ENCODE measurements around the gene ARHGEF3. TPM values are rescaled to one million over a fixed set of nuclear protein-coding genes. Genes with fewer than 3 reads are reported as not detected.
"Not testable (repeated sequence)": the region's sequence is repeated elsewhere in the genome, so short reads cannot be mapped to it uniquely, and the experiment has no call there.

Gene ARHGEF3
- total RNA-seq, 8 experiments from 2014 or later = 4.5 to 137 (median 14.3) TPM

DNA sequence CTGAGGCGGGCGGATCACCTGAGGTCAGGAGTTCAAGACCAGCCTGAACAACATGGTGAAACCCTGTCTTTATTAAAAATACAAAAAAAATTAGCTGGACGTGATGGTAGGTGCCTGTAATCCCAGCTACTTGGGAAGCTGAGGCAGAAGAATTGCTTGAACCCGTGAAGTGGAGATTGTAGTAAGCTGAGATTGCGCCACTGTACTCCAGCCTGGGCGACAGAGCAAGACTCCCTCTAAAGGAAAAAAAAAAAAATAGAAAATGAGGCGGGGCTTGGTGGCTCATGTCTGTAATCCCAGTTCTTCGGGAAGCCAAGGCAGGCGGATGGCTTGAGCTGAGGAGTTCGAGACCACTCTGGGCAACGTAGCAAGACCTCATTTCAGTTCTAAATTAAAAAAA, 43.7 kb downstream of the ARHGEF3 start:
- peaks cover 10 to 16% of the 10 kb centered on the region in 2 donors for H3K4me1 ChIP-seq (replicated peaks in 1 of 2)
- ATAC-seq (replicated peaks in 6 of 8); in situ Hi-C loops (cut with MboI; ENCODE audit: low pct_unique_long_range_greater_than_20kb in 2 of 9, low sequenced_read_pairs in 9 of 9, unreplicated experiment in 9 of 9); H3K4me3 ChIP-seq; H3K27ac ChIP-seq: not testable (repeated sequence)
- 70 to 100% (median 84%) methylated on average over 1 to 8 of the region's 11 CpGs; no CpG with 5 or more reads in 2 of the 10 experiments for WGBS, 10 experiments

DNA sequence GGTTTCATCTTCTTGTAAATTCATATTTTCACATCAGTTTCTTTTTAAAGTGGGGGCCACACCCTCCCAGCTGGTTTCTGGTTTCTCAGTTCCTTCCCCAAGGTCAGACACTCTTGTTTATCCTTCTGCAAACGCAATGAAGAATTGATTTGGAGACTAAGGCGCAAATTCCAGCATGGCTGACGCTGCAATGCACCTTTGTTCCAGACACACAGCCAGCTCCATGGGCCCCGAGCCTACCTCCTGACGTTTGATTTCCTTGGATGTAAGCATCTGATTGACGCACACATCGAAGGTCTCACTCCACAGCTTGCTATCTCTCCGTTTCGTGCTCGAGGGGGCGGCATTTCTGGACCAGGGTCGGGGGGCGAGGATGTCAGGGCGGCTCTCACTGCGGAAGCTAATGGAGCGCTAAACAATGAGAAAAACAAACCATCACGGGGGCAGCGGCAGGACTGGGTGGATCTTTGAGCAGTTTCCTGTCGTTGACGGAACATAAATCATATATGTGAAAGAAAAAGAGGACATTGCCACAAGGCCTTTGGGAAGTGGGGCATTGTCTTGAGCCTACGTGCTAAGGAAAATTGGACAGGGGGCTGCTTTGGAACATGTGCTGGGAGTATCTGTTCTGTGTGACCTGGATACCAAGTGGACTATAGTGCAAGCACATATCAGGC, 46.9 kb downstream of the ARHGEF3 start:
- Histone ChIP-seq H3K27ac (peak overlapping the region in 1 of 2 donors; percentile 3), H3K4me3 (peak overlapping the region in 1 of 5 donors; percentile 11), H3K4me1 (replicated peaks in 1 of 2) (peaks cover 10 to 16% of the 10 kb centered on the region in 2 donors)
- in situ Hi-C loops (cut with MboI; ENCODE audit: low pct_unique_long_range_greater_than_20kb in 2 of 9, low sequenced_read_pairs in 9 of 9, unreplicated experiment in 9 of 9) = no loop called here
- WGBS, 10 experiments = 49 to 93% (median 69%) methylated on average over 1 to 20 of the region's 21 CpGs; no CpG with 5 or more reads in 1 of the 10 experiments
- peak in 5 of 8 experiments; percentile 58 to 92 (median 86) for ATAC-seq (replicated peaks in 6 of 8)

DNA sequence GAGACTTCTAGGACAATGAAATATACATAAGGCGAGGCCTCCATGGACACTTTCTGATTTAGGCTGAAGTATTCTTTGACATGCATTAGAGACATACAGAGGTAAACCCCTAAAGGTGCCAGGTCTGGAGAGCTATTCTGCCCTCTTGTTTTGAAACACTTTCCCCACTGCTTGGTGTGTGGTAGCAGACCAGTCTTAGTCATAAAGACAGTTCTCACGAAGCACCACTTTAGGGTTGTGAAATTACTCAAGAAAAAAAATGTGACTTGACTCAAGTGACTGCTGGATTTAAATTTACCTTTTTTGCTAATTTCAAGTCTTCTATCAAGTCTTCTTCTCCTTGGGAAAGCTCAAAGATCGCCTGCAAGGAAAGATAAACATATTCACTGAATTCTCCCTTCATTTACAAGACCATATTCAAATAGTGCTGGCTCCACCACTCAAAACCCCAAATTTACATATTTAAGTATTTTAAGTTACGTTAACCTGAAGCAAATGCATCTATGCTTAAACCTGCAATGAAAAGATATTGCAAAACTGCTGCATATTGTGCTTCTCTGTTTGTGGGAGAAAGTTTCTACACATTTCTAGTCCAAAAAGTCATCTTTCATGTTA, 48.4 kb downstream of the ARHGEF3 start:
- H3K4me1 ChIP-seq (replicated peaks in 1 of 2) = peaks cover 10 to 14% of the 10 kb centered on the region in 2 donors
- no peak overlapping the region for H3K4me3 ChIP-seq
- WGBS, 10 experiments = 0 to 88% (median 58%) methylated on average over 2 to 4 of the region's 4 CpGs; no CpG with 5 or more reads in 1 of the 10 experiments
- ATAC-seq (replicated peaks in 6 of 8) = peak in 3 of 8 experiments; percentile 79 to 84 (median 80)
- in situ Hi-C loops (cut with MboI; ENCODE audit: low pct_unique_long_range_greater_than_20kb in 2 of 9, low sequenced_read_pairs in 9 of 9, unreplicated experiment in 9 of 9) = no loop called here
- H3K27ac ChIP-seq = no peak overlapping the region

DNA sequence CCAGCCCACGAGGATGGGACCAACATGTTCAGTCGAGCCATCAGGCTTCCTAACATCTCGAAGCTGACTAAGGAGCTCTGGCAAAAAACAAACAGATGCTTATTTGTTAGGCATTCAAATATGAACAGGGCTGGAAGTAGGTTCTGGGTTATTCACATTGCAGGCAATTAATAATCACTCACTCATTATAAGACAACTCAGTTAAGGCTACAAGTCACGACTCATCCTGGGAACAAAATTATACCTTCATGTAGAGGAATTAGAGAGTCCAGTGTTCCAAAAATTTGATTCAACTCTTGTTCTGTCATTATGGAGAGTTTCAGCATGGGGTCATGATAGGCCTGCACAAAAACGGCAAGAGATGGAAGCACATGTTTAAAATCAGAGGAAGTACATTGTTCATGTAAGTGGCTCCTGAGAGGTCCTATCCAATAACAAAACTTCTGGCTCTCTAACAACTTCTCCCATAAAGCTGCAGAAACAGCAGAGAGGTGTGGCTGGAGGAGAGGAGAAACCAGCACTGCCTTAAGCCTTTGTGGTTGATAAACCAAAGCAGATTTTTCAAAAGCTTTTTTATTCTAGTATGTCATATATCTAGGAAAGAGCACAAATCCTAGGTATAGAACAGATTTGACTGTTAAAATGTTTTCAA, 50.6 kb downstream of the ARHGEF3 start:
- peak in 1 of 8 experiments; percentile 18 for ATAC-seq (replicated peaks in 6 of 8)
- Histone ChIP-seq H3K4me1 (replicated peaks in 1 of 2) (peaks cover 10 to 14% of the 10 kb centered on the region in 2 donors), H3K27ac (no peak overlapping the region), H3K4me3 (no peak overlapping the region)
- 46 to 100% (median 81%) methylated on average over 1 to 5 of the region's 5 CpGs for WGBS, 10 experiments
- in situ Hi-C loops (cut with MboI; ENCODE audit: low pct_unique_long_range_greater_than_20kb in 2 of 9, low sequenced_read_pairs in 9 of 9, unreplicated experiment in 9 of 9) = no loop called here

DNA sequence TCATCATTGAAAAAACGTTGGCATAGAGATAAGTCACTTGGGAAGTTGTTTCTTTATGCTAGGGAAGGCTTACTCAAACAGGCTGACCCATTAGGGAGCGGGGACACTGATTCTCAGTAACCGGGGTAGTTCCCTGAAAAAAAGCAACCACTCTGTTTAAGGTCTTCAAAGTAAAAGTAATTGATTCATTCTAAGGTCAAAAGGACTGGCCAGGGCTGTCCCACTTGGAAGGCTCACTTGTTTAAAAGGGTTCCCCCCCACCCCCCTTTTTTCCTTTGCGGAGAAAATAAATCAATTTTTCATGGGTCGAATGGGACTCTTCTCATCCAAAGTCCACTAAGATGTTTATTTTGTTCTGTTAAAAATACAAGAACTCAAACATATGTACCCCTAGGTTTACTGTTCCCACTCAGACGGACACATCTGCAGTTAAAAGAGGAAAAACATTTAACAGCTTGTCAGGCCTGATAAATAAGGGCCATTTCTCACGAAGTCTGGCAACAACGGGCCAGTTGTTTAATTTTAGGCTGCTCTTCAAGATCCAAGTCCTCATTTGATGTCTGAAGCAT, 53.0 kb downstream of the ARHGEF3 start:
- H3K4me1 ChIP-seq (replicated peaks in 1 of 2) = peaks cover 0 to 4% of the 10 kb centered on the region in 2 donors
- ATAC-seq (replicated peaks in 6 of 8) = peak in 2 of 8 experiments; percentile 38 to 87
- WGBS, 10 experiments = 29 to 100% (median 53%) methylated on average over 1 to 7 of the region's 8 CpGs
- in situ Hi-C loops (cut with MboI; ENCODE audit: low pct_unique_long_range_greater_than_20kb in 2 of 9, low sequenced_read_pairs in 9 of 9, unreplicated experiment in 9 of 9) = no loop called here
- no peak overlapping the region for H3K27ac ChIP-seq
- H3K4me3 ChIP-seq = no peak overlapping the region

DNA sequence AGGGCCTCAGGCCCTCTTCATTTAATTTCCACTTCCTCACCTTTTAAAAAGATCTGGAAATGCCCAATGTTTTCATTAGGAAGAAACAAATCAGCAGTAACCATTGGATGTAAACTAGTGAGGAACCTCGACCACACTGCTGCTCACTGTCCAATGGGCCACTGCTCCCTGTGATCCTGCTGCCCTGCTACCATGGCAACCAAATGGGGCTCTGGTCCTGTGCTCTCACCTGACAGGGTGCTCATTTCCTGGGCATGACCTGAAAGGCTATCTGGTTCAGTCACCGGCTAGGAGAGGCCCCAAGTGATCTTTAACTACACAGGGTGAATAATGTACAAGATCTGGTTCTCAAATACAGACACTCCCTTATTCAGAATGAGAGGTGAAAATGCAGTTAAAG, 54.6 kb downstream of the ARHGEF3 start:
- Histone ChIP-seq H3K4me3 (no peak overlapping the region), H3K27ac (no peak overlapping the region), H3K4me1 (replicated peaks in 1 of 2) (peaks cover 0 to 7% of the 10 kb centered on the region in 2 donors)
- in situ Hi-C loops (cut with MboI; ENCODE audit: low pct_unique_long_range_greater_than_20kb in 2 of 9, low sequenced_read_pairs in 9 of 9, unreplicated experiment in 9 of 9) = no loop called here
- 80 to 88% (median 83%) methylated on average over 1 of the region's 2 CpGs; no CpG with 5 or more reads in 7 of the 10 experiments for WGBS, 10 experiments
- peak in 3 of 8 experiments; percentile 20 to 68 (median 43) for ATAC-seq (replicated peaks in 6 of 8)

DNA sequence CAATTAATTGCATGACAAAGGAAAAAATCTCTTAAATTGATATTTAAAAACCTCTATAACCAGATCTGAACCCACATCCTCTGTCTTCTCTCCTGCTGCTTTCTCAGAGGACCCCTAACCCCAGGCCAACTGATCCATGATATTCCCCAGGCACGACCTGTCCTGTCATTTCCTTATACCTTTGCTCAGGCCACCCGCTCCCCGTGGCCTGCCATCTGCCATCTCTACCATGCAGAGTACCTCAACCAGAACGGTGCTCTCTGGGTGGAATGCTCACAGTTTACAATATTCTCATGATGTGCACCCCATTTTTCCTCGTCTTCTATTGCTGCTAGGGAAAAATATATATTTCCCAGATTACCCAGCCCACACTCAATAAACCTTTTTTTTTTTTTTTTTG, 57.7 kb downstream of the ARHGEF3 start:
- H3K4me3 ChIP-seq = no peak overlapping the region
- peaks cover 0 to 5% of the 10 kb centered on the region in 2 donors for H3K4me1 ChIP-seq (replicated peaks in 1 of 2)
- 73 to 100% (median 91%) methylated on average over 1 to 5 of the region's 5 CpGs; no CpG with 5 or more reads in 1 of the 10 experiments for WGBS, 10 experiments
- ATAC-seq (replicated peaks in 6 of 8) = no peak
- in situ Hi-C loops (cut with MboI; ENCODE audit: low pct_unique_long_range_greater_than_20kb in 2 of 9, low sequenced_read_pairs in 9 of 9, unreplicated experiment in 9 of 9) = no loop called here
- H3K27ac ChIP-seq = no peak overlapping the region

DNA sequence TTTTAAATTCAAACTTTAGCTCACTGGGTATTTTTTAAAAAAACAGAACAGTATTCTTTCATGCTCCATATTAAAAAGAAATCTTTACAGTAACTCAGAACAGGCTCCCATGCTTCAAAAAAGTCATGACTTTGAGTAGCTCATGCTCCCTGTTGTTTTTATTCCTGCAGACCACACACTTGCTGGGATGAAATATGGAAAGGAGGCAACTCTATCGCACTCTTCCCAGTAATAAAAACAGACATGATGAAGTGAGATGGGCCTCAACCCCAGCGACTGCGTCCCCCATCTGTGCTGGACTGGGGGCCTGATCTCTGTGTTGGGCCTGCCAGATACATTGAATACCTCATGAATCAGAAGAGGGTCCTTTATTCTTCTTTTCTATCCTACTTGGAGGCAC, 58.9 kb downstream of the ARHGEF3 start:
- Histone ChIP-seq H3K4me3 (no peak overlapping the region), H3K4me1 (replicated peaks in 1 of 2) (peaks cover 0 to 3% of the 10 kb centered on the region in 2 donors), H3K27ac (no peak overlapping the region)
- ATAC-seq (replicated peaks in 6 of 8) = no peak
- 20 to 100% (median 80%) methylated on average over 1 to 3 of the region's 3 CpGs; no CpG with 5 or more reads in 3 of the 10 experiments for WGBS, 10 experiments
- in situ Hi-C loops (cut with MboI; ENCODE audit: low pct_unique_long_range_greater_than_20kb in 2 of 9, low sequenced_read_pairs in 9 of 9, unreplicated experiment in 9 of 9) = no loop called here

DNA sequence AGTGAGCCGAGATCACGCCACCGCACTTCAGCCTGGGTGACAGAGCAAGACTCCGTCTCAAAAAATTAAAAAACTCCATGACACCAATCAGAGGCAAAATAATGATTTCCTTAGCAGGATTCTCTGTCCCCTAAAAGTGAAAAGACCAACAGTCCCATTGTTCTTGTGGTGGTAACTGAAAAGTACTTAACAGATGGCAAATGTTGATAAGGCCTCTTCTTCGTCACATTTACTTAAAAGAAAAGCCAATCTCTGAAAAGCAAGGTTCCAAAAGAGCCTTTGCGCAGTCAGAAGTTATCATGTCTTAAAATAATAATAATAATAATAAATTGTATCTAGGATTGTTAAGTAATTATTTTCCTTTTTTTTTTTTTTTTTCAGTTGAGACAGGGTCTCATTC, 62.7 kb downstream of the ARHGEF3 start:
- H3K27ac ChIP-seq = no peak overlapping the region
- peaks cover 0 to 3% of the 10 kb centered on the region in 2 donors for H3K4me1 ChIP-seq (replicated peaks in 1 of 2)
- WGBS, 10 experiments = 92 to 100% (median 100%) methylated on average over 1 to 3 of the region's 6 CpGs
- no peak for ATAC-seq (replicated peaks in 6 of 8)
- in situ Hi-C loops (cut with MboI; ENCODE audit: low pct_unique_long_range_greater_than_20kb in 2 of 9, low sequenced_read_pairs in 9 of 9, unreplicated experiment in 9 of 9) = loop anchor here in 1 of 9 experiments (10.0 kb wide), 1 partner anchor 56 kb away; no protein-coding TSS in a partner anchor
- no peak overlapping the region for H3K4me3 ChIP-seq

DNA sequence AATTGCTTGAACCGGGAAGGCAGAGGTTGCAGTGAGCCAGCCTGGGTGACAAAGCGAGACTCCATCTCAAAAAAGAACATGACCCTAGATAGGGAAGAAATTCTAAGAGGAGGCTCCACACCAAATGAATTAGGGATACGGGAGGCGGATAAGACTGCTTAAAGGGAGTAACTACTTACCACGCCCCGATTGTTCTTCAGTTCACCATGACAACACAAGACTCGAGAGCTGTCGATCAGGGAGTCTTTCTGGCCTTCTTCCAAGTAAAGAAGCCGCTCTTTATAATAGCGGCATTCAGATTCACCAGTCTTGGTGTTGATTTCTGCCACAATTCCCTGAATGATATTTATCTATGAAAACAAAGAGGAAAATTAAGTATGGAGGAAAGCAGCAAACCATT, 64.7 kb downstream of the ARHGEF3 start:
- no peaks in the 10 kb centered on the region for H3K4me1 ChIP-seq (replicated peaks in 1 of 2)
- H3K4me3 ChIP-seq = no peak overlapping the region
- peak in 5 of 8 experiments; percentile 17 to 61 (median 55) for ATAC-seq (replicated peaks in 6 of 8)
- H3K27ac ChIP-seq = no peak overlapping the region
- 49 to 100% (median 72%) methylated on average over 2 to 10 of the region's 10 CpGs; no CpG with 5 or more reads in 4 of the 10 experiments for WGBS, 10 experiments
- in situ Hi-C loops (cut with MboI; ENCODE audit: low pct_unique_long_range_greater_than_20kb in 2 of 9, low sequenced_read_pairs in 9 of 9, unreplicated experiment in 9 of 9) = loop anchor here in 1 of 9 experiments (10.0 kb wide), 1 partner anchor 58 kb away; no protein-coding TSS in a partner anchor

DNA sequence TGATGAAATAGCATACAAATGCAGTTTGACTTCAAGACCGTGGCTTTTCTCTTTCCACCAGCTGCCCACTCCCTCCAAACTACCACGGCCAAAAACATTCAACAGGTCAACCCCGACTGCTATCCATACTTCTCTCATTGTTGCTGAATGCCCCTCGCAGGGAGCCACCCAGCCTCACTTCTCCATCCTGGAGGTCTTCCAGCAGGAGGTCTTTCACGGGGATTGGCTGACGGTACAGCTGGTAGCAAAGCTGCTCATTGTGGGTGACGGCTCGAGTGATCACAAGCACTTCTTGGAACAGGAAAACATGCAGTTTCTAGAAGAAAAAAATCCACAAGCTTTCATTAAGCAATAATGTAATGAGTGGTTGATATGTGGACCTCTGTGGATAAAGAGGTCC, 69.6 kb downstream of the ARHGEF3 start:
- 88 to 100% (median 94%) methylated on average over 2 to 8 of the region's 8 CpGs; no CpG with 5 or more reads in 4 of the 10 experiments for WGBS, 10 experiments
- ATAC-seq (replicated peaks in 6 of 8) = no peak
- Histone ChIP-seq H3K27ac (no peak overlapping the region), H3K4me3 (no peak overlapping the region), H3K4me1 (replicated peaks in 1 of 2) (no peaks in the 10 kb centered on the region)
- in situ Hi-C loops (cut with MboI; ENCODE audit: low pct_unique_long_range_greater_than_20kb in 2 of 9, low sequenced_read_pairs in 9 of 9, unreplicated experiment in 9 of 9) = loop anchor here in 1 of 9 experiments (10.0 kb wide), 1 partner anchor 63 kb away; no protein-coding TSS in a partner anchor

DNA sequence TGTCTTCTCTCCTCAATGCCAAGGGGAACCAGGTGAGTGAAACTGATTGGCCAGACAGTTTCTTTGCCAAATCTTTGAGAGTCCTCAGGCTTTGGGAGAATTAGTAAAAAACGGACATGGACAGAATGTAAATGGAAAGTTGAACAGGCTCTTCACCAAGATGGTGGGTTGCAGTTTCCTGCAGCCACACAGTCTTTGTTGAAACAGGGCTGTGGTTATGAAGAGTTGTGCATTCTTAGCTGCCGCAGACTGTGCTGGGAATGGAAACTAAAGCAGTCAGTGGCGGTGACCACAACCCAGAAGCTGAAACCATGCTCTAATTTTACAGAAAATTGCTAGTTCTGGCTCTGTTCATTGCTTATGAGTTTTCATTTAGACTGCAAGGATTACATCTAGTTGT, 76.6 kb downstream of the ARHGEF3 start:
- Histone ChIP-seq H3K4me1 (replicated peaks in 1 of 2) (no peaks in the 10 kb centered on the region), H3K27ac (no peak overlapping the region), H3K4me3 (no peak overlapping the region)
- in situ Hi-C loops (cut with MboI; ENCODE audit: low pct_unique_long_range_greater_than_20kb in 2 of 9, low sequenced_read_pairs in 9 of 9, unreplicated experiment in 9 of 9) = no loop called here
- 74 to 100% (median 94%) methylated on average over 1 to 3 of the region's 3 CpGs; no CpG with 5 or more reads in 3 of the 10 experiments for WGBS, 10 experiments
- no peak for ATAC-seq (replicated peaks in 6 of 8)

Measured in motor neuron (in vitro differentiated cells).